Measurements from ENCODE around the gene TJP1. TPM values are rescaled to one million over a fixed set of nuclear protein-coding genes. Genes with fewer than 3 reads are reported as not detected.

Gene TJP1
- total RNA-seq, 1 experiment from 2014 or later, result 67.0 TPM

- peak overlapping the region; percentile 77 for H3K9ac ChIP-seq (ENCODE audit: low read length)
- intact Hi-C loops (cut with micrococcal nuclease), result loop anchor here (2.0 kb wide), 1 partner anchor 100 kb away; no protein-coding TSS in a partner anchor
- no TSS peak for BruUV-seq (replicated peaks)
- H3K4me1 ChIP-seq (ENCODE audit: insufficient read depth, low read length), result peaks cover 42% of the 10 kb centered on the region
- peak overlapping the region; percentile 63 for H3K27ac ChIP-seq (ENCODE audit: low read length)
- peak overlapping the region; percentile 95 for H3K4me3 ChIP-seq (ENCODE audit: low read length)
- no peaks in the 10 kb centered on the region for H3K36me3 ChIP-seq (ENCODE audit: low read depth, low read length)
- no peaks in the 10 kb centered on the region for H3K27me3 ChIP-seq (ENCODE audit: low read length)
- H3F3A ChIP-seq (ENCODE audit: low read length, unreplicated experiment), result no peaks in the 10 kb centered on the region
- no peak overlapping the region for H2AFZ ChIP-seq (ENCODE audit: low read length)
- peaks cover 60% of the 10 kb centered on the region for H3K79me2 ChIP-seq (ENCODE audit: low read length)
- H3K9me3 ChIP-seq (ENCODE audit: low read length), result no peaks in the 10 kb centered on the region
- H3K9me2 ChIP-seq (replicated peaks; ENCODE audit: low read length), result no peaks in the 10 kb centered on the region
- H4K20me1 ChIP-seq (ENCODE audit: low read length), result peaks cover 47% of the 10 kb centered on the region
- CTCF ChIA-PET, result interaction anchor here (0.9 to 1.4 kb wide), 3 partner anchors 72 to 105 kb away, joined by 3 to 4 read pairs (median 3); no protein-coding TSS in a partner anchor
- POLR2A ChIA-PET (ENCODE audit: unreplicated experiment), result interaction anchor here (0.6 to 1.0 kb wide), 2 partner anchors 15 to 105 kb away, joined by 6 read pairs; no protein-coding TSS in a partner anchor
- DNase-seq, result peak; percentile 33
- ATAC-seq, result no peak
- no peak for TF ChIP-seq EZH2phosphoT487 (IDR thresholded peaks at IDR 0.05; ENCODE audit: borderline replicate concordance, low read length)
- TF ChIP-seq CTCF (conservative IDR thresholded peaks at IDR 0.05; ENCODE audit: low read depth, low read length), result no peak
- peak overlapping the region; percentile 87 for H3K4me2 ChIP-seq (ENCODE audit: low read length)
These were observed 1.7 kb downstream of the TJP1 start for GRCh38 chr15:29820394-29821154.

GRCh38 chr15:29819979-29820378, 2.3 kb downstream of the TJP1 start:
- TF ChIP-seq EZH2 (IDR thresholded peaks at IDR 0.05; ENCODE audit: low read length, unreplicated experiment), result no peak
- no peak for TF ChIP-seq EZH2phosphoT487 (IDR thresholded peaks at IDR 0.05; ENCODE audit: borderline replicate concordance, low read length)
- TF ChIP-seq CTCF (conservative IDR thresholded peaks at IDR 0.05; ENCODE audit: low read depth, low read length), result no peak
- Histone ChIP-seq H3K27ac (ENCODE audit: low read length) (peak overlapping the region; percentile 63; the same call in 1 of the 2 replicates), H3F3A (ENCODE audit: low read length, unreplicated experiment) (no peaks in the 10 kb centered on the region), H3K4me2 (ENCODE audit: low read length) (peak overlapping the region; percentile 87), H3K4me3 (ENCODE audit: low read length) (peak overlapping the region; percentile 95), H3K9ac (ENCODE audit: low read length) (peak overlapping the region; percentile 77), H3K79me2 (ENCODE audit: low read length) (peaks cover 66% of the 10 kb centered on the region), H3K9me3 (ENCODE audit: low read length) (no peaks in the 10 kb centered on the region), H4K20me1 (ENCODE audit: low read length) (peaks cover 53% of the 10 kb centered on the region), H3K27me3 (ENCODE audit: low read length) (no peaks in the 10 kb centered on the region), H3K4me1 (ENCODE audit: insufficient read depth, low read length) (peaks cover 42% of the 10 kb centered on the region), H3K36me3 (ENCODE audit: low read depth, low read length) (no peaks in the 10 kb centered on the region), H3K9me2 (replicated peaks; ENCODE audit: low read length) (no peaks in the 10 kb centered on the region), H2AFZ (ENCODE audit: low read length) (no peak overlapping the region)
- DNase-seq, result peak; percentile 14
- intact Hi-C loops (cut with micrococcal nuclease), result loop anchor here (2.0 to 5.0 kb wide), 4 partner anchors 48 to 222 kb away; no protein-coding TSS in a partner anchor
- ATAC-seq, result no peak
- CTCF ChIA-PET, result interaction anchor here (0.5 to 1.4 kb wide), 6 partner anchors 69 to 255 kb away, joined by 3 to 5 read pairs (median 4); no protein-coding TSS in a partner anchor
- POLR2A ChIA-PET (ENCODE audit: unreplicated experiment), result interaction anchor here (0.6 kb wide), 4 partner anchors 16 to 106 kb away, joined by 4 to 8 read pairs (median 5); no protein-coding TSS in a partner anchor
- no TSS peak for BruUV-seq (replicated peaks)

Measured in PC-3 (cell line).